ENCODE results near the gene PCDHB8. TPM values are rescaled to one million over a fixed set of nuclear protein-coding genes. Genes with fewer than 3 reads are reported as not detected.
"Not testable (repeated sequence)": the region's sequence is repeated elsewhere in the genome, so short reads cannot be mapped to it uniquely, and the experiment has no call there.

The PCDHB8 gene
- total RNA-seq, 1 experiment from 2014 or later, result not detected

- not testable (repeated sequence) for DNase-seq (ENCODE audit: low read depth)
These were observed 6.7 kb downstream of the PCDHB8 start for GRCh38 chr5:141184117-141184855.

DNA sequence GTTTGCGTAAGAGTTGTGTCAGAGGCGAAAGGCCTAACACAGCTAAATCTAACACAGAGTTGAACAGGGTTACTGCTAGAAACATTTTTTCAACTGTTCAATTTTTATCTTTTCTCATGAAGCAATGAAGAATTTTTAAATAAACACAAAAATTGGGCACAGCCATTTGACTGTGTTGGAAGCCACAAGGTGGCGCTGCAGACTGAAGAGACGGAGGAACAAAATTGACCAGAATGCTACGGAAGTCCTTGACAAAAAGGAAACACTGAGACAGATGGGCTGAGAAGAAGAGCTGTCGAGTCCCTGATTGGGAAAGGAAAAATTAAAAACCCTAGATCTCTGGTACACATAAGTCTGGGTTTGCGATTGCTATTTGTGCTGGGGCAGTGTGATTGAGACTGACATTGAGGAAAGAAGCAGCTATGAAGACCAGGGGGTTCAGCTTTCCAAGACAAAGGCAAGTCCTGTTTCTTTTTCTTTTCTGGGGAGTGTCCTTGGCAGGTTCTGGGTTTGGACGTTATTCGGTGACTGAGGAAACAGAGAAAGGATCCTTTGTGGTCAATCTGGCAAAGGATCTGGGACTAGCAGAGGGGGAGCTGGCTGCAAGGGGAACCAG is 9.4 kb downstream of the PCDHB8 start, which contains the start of gene PCDHB9:
Gene PCDHB9, plus strand, starts transcription at position 265 of the 616 bp plus-strand sequence. Its CDS starts 158 bp downstream, at position 423.
- no peak for DNase-seq (ENCODE audit: low read depth)

DNA sequence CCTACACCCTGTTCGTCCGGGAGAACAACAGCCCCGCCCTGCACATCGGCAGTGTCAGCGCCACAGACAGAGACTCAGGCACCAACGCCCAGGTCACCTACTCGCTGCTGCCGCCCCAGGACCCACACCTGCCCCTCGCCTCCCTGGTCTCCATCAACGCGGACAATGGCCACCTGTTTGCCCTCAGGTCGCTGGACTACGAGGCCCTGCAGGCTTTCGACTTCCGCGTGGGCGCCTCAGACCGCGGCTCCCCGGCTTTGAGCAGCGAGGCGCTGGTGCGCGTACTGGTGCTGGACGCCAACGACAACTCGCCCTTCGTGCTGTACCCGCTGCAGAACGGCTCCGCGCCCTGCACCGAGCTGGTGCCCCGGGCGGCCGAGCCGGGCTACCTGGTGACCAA is 11.1 kb downstream of the PCDHB8 start:
- DNase-seq (ENCODE audit: low read depth), result not testable (repeated sequence)

- DNase-seq (ENCODE audit: low read depth), result not testable (repeated sequence)
These were observed 11.5 kb downstream of the PCDHB8 start for GRCh38 chr5:141189131-141189530.

DNA sequence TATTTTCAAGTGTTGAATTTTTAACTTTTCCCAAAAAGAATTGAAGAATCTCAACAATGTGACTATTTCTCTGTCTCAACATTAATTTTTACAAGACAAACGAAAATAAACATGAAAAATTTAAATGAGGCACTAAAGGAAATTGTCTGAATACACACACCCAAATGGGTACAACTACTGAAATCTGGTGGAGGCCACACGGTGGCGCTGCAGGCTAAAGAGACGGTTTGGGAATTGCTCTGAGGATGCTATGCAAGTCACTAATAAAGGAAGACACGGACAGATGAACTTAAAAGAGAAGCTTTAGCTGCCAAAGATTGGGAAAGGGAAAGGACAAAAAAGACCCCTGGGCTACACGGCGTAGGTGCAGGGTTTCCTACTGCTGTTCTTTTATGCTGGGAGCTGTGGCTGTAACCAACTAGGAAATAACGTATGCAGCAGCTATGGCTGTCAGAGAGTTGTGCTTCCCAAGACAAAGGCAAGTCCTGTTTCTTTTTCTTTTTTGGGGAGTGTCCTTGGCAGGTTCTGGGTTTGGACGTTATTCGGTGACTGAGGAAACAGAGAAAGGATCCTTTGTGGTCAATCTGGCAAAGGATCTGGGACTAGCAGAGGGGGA is 14.6 kb downstream of the PCDHB8 start, which contains the start of gene PCDHB10:
Gene PCDHB10, plus strand, starts transcription at position 244 of the 616 bp plus-strand sequence. Its CDS starts 200 bp downstream, at position 444.
- peak; percentile 19 for DNase-seq (ENCODE audit: low read depth)

- DNase-seq (ENCODE audit: low read depth), result not testable (repeated sequence)
These were observed 16.7 kb downstream of the PCDHB8 start for GRCh38 chr5:141194332-141194731.

- no peak for DNase-seq (ENCODE audit: low read depth)
These were observed 18.8 kb downstream of the PCDHB8 start for GRCh38 chr5:141196363-141196762.

- no peak for DNase-seq (ENCODE audit: low read depth)
These were observed 22.0 kb downstream of the PCDHB8 start, which contains the start of gene PCDHB11 for GRCh38 chr5:141199359-141200235. Gene PCDHB11, plus strand, starts transcription at chr5:141199627. Its CDS starts 148 bp downstream, at chr5:141199775.

DNA sequence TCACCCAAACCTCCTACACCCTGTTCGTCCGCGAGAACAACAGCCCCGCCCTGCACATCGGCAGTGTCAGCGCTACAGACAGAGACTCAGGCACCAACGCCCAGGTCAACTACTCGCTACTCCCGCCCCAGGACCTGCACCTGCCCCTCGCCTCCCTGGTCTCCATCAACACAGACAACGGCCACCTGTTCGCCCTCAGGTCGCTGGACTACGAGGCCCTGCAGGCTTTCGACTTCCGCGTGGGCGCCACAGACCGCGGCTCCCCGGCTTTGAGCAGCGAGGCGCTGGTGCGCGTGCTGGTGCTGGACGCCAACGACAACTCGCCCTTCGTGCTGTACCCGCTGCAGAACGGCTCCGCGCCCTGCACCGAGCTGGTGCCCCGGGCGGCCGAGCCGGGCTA is 23.5 kb downstream of the PCDHB8 start:
- not testable (repeated sequence) for DNase-seq (ENCODE audit: low read depth)

DNA sequence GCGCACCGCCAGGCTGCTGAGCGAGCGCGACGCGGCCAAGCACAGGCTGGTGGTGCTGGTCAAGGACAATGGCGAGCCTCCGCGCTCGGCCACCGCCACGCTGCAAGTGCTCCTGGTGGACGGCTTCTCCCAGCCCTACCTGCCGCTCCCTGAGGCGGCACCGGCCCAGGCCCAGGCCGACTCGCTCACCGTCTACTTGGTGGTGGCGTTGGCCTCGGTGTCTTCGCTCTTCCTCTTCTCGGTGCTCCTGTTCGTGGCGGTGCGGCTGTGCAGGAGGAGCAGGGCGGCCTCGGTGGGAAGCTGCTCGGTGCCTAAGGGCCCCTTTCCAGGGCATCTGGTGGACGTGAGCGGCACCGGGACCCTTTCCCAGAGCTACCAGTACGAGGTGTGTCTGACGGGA is 24.1 kb downstream of the PCDHB8 start:
- not testable (repeated sequence) for DNase-seq (ENCODE audit: low read depth)

DNA sequence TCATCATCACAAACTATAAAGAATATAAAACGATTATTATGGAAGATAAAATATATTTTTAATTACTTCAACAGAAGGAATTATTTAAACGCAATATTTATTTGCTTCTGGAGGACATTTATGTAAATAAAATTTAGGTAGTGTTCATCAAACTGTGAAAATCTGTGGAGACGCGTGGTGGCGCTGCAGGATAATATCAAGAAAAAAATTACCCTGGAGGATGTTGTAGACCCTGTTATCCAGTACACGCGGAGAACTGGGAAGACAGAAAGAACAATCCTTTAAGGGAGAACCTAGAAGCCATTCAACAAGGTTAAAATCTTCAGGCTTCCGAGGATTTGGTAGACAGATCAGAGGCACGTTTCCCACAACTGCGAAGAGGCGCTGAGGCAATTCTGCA is 30.9 kb downstream of the PCDHB8 start, which contains the start of gene PCDHB12:
Gene PCDHB12, plus strand, starts transcription at position 242 of the 400 bp plus-strand sequence. CDS start 189 bp downstream, outside the sequence.
- DNase-seq (ENCODE audit: low read depth), result no peak

DNA sequence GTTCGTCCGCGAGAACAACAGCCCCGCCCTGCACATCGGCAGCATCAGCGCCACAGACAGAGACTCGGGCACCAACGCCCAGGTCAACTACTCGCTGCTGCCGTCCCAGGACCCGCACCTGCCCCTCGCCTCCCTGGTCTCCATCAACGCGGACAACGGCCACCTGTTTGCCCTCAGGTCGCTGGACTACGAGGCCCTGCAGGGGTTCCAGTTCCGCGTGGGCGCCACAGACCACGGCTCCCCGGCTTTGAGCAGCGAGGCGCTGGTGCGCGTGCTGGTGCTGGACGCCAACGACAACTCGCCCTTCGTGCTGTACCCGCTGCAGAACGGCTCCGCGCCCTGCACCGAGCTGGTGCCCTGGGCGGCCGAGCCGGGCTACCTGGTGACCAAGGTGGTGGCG is 32.7 kb downstream of the PCDHB8 start:
- DNase-seq (ENCODE audit: low read depth), result not testable (repeated sequence)

- DNase-seq (ENCODE audit: low read depth), result not testable (repeated sequence)
These were observed 33.3 kb downstream of the PCDHB8 start for GRCh38 chr5:141210849-141211248.

DNA sequence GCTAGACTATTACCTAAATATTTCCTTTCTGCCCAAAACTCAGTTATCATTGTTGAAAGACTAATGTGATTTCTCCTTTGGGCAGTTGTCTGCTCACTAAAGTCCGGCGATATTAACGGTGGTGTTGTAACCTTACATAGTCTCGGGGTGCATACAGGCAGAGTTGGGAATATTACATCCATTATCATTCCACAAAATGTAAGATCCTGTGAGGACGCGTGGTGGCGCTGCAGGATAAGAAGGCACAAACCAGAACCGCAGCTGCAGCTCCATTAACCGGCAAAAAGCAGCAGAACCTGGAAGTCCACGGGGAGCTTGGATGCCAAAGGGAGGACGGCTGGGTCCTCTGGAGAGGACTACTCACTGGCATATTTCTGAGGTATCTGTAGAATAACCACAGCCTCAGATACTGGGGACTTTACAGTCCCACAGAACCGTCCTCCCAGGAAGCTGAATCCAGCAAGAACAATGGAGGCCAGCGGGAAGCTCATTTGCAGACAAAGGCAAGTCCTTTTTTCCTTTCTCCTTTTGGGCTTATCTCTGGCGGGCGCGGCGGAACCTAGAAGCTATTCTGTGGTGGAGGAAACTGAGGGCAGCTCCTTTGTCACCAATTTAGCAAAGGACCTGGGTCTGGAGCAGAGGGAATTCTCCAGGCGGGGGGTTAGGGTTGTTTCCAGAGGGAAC is 36.2 kb downstream of the PCDHB8 start, which contains the start of gene PCDHB13:
Gene PCDHB13, plus strand, starts transcription at position 264 of the 684 bp plus-strand sequence. Its CDS starts 205 bp downstream, at position 469.
- peak; percentile 11 for DNase-seq (ENCODE audit: low read depth)

DNA sequence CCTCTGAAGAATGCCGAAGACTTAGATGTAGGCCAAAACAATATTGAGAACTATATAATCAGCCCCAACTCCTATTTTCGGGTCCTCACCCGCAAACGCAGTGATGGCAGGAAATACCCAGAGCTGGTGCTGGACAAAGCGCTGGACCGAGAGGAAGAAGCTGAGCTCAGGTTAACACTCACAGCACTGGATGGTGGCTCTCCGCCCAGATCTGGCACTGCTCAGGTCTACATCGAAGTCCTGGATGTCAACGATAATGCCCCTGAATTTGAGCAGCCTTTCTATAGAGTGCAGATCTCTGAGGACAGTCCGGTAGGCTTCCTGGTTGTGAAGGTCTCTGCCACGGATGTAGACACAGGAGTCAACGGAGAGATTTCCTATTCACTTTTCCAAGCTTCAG is 37.0 kb downstream of the PCDHB8 start:
- DNase-seq (ENCODE audit: low read depth), result not testable (repeated sequence)

DNA sequence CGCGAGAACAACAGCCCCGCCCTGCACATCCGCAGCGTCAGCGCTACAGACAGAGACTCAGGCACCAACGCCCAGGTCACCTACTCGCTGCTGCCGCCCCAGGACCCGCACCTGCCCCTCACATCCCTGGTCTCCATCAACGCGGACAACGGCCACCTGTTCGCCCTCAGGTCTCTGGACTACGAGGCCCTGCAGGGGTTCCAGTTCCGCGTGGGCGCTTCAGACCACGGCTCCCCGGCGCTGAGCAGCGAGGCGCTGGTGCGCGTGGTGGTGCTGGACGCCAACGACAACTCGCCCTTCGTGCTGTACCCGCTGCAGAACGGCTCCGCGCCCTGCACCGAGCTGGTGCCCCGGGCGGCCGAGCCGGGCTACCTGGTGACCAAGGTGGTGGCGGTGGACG is 37.9 kb downstream of the PCDHB8 start:
- not testable (repeated sequence) for DNase-seq (ENCODE audit: low read depth)

GRCh38 chr5:141216035-141216434 is 38.4 kb downstream of the PCDHB8 start:
- not testable (repeated sequence) for DNase-seq (ENCODE audit: low read depth)

GRCh38 chr5:141223112-141223783 is 45.7 kb downstream of the PCDHB8 start, which contains the start of gene PCDHB14:
Gene PCDHB14, plus strand, starts transcription at chr5:141223343. Its CDS starts 163 bp downstream, at chr5:141223506.
- DNase-seq (ENCODE audit: low read depth), result peak; percentile 5

DNA sequence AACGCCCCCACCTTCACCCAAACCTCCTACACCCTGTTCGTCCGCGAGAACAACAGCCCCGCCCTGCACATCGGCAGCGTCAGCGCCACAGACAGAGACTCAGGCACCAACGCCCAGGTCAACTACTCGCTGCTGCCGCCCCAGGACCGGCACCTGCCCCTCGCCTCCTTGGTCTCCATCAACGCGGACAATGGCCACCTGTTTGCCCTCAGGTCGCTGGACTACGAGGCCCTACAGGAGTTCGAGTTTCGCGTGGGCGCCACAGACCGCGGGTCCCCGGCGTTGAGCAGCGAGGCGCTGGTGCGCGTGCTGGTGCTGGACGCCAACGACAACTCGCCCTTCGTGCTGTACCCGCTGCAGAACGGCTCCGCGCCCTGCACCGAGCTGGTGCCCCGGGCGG is 47.3 kb downstream of the PCDHB8 start:
- not testable (repeated sequence) for DNase-seq (ENCODE audit: low read depth)

All from HT1080 (cell line).